Measurements from ENCODE around the gene CDHR5. TPM values are rescaled to one million over a fixed set of nuclear protein-coding genes. Genes with fewer than 3 reads are reported as not detected.

CDHR5 gene
- total and polyA plus RNA-seq, 9 of the 15 experiments (the other 6 are each of a cell fraction or from before 2014, with no cell fraction given): 0.16 TPM; not detected in 8

GRCh38 chr11:617199-617911 is 7.4 kb downstream of the CDHR5 start (continued):
- TF ChIP-seq REST (IDR thresholded peaks at IDR 0.05; ENCODE audit: borderline replicate concordance) (no peak), REST (CRISPR knock-in tag; IDR thresholded peaks at IDR 0.05; ENCODE audit: low read depth) (no peak)
